GM12874 (cell line): ENCODE measurements around the gene MTMR12.

Experiments
- CTCF ChIP-seq: IDR thresholded peaks from 2 replicates; pipeline ENCODE4 v1.5.1; 2011; ENCODE audit warnings: low read depth, mild to moderate bottlenecking, control low read depth, low read length, moderate library complexity; ENCODE audit not compliant: insufficient read depth

MTMR12 gene

GRCh38 chr5:32352685-32353084 lies 39.9 kb upstream of the MTMR12 start:
- no peak for TF ChIP-seq CTCF

DNA sequence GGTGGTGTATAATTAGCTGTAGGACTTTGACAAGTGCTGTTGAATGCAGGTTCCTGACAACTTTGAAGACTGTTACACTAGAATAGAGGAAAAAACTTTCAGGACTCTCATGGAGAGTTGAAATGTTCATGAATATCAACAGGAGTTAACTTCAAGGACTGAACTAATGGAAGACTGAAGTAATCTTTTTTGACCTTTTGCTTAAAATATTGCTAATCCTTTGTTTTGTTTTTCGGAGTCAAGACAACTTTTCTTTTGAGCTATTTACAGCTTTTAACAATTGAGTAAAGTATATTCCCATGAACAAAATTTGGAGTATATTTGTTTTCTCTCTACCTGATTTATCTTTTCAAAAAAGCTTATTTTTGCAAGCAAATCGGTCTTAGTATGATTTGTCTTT lies 34.1 kb upstream of the MTMR12 start:
- no peak for TF ChIP-seq CTCF

- no peak for TF ChIP-seq CTCF
Measured at GRCh38 chr5:32343058-32343672, 30.4 kb upstream of the MTMR12 start.

DNA sequence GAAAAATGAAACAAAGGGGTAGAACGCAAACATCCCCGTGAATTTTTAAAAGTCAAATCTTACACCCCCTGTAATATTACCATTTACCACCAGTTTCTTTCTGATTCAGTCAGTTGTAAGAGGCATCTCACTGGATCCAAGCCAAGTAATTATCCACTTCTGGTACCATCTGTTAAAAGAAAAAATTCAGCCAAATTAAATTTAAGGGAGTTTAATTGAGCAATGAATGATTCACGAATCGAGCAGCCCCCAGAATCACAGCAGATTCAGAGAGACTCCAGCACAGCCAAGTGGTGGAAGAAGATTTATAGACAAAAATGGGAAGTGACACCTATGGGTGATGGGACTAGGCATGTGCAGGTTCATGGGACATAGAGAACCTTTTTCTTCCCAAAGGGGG lies 29.9 kb upstream of the MTMR12 start:
- no peak for TF ChIP-seq CTCF

DNA sequence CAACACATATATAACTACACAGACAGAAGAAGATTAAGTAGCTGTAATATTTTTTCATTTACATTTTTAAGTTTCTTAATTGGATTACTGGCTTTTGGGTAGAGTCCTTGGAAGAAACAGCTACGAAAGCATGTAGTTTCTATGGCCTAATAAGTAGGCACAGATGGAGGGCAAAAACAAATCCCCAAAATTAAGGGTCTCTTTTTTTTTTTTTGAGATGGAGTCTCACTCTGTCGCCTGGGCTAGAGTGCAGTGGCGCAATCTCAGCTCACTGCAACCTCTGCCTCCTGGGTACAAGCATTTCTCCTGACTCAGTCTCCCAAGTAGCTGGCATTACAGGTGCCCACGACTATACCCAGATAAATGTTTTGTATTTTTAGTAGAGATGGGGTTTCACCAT lies 27.1 kb upstream of the MTMR12 start:
- TF ChIP-seq CTCF = no peak

DNA sequence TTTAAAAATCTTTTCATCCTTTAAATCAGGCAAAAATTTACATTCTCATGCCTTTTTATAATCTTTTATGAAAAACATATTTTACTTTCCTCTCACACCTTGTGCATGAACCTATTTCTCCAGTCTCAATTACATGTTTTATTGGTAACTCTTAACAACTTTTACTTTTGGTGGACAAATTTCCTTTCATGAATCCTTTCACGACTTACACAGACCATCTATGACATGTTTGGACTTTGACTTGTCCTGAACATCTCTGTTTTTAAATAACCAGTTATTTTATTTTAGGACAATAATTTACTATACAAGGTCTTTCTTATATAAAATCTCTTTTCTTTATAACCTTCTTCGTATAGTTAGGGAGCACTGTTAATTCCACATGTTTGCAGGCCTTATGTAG lies 26.5 kb upstream of the MTMR12 start:
- no peak for TF ChIP-seq CTCF

- no peak for TF ChIP-seq CTCF
Measured at GRCh38 chr5:32332966-32333365, 20.2 kb upstream of the MTMR12 start.
